Mammary epithelial cell (primary cell): ENCODE data around the gene CDH13.

Experiments
- EZH2 ChIP-seq: IDR thresholded peaks from 2 replicates; pipeline ENCODE4 v1.6.1; 2012; ENCODE audit warnings: low read length, inconsistent platforms, borderline replicate concordance
- TF ChIP-seq, protein P1 (sequence below), 2 donors: IDR thresholded peaks in 1 of 2; conservative IDR thresholded peaks in 1 of 2; 2 replicates each; pipeline ENCODE4 v1.5.1; 2011 to 2012; ENCODE audit warnings: inconsistent platforms in 2 of 2, low read length in 2 of 2, mild to moderate bottlenecking in 2 of 2, control low read depth in 1 of 2, low read depth in 1 of 2; ENCODE audit not compliant: insufficient read depth in 1 of 2; ENCODE audit errors: extremely low read depth in 1 of 2

DNA sequence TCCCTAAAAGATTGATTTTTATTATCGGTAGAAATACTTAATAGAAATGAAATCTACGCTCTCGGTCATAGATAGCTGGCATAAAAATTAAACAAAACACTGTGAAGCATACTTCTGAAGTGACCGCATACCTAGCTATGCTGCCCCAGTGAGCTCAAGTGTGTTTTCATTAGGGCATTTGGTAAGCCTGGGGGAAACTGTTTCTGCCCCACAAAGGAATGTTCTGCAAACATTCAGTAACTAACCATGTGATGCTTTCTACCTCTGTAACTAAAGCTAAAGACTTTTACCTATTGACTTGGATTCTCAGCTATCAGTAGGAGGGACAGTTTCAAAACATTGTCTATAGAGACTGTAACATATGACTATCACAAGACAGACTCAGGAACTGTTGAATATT is 1087.5 kb downstream of the CDH13 start:
- TF ChIP-seq, protein P1, sequence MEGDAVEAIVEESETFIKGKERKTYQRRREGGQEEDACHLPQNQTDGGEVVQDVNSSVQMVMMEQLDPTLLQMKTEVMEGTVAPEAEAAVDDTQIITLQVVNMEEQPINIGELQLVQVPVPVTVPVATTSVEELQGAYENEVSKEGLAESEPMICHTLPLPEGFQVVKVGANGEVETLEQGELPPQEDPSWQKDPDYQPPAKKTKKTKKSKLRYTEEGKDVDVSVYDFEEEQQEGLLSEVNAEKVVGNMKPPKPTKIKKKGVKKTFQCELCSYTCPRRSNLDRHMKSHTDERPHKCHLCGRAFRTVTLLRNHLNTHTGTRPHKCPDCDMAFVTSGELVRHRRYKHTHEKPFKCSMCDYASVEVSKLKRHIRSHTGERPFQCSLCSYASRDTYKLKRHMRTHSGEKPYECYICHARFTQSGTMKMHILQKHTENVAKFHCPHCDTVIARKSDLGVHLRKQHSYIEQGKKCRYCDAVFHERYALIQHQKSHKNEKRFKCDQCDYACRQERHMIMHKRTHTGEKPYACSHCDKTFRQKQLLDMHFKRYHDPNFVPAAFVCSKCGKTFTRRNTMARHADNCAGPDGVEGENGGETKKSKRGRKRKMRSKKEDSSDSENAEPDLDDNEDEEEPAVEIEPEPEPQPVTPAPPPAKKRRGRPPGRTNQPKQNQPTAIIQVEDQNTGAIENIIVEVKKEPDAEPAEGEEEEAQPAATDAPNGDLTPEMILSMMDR (conservative IDR thresholded peaks at IDR 0.05 in 1 of 2, IDR thresholded peaks at IDR 0.05 in 1 of 2; ENCODE audit: extremely low read depth in 1 of 2, insufficient read depth in 1 of 2, low read depth in 1 of 2, low read length in 2 of 2) = no peak
- TF ChIP-seq EZH2 = no peak
